Activated CD8-positive, alpha-beta T cell treated with anti-CD3 and anti-CD28 coated beads for 36 hours (primary cell): ENCODE data around the gene TNFAIP1. TPM values are rescaled to one million over a fixed set of nuclear protein-coding genes. Genes with fewer than 3 reads are reported as not detected.
"Not testable (repeated sequence)": the region's sequence is repeated elsewhere in the genome, so short reads cannot be mapped to it uniquely, and the experiment has no call there.

Source experiments
- ATAC-seq: fragments of 200-7000 bp; cut with Tn5 transposase; one replicate; pipeline ENCODE4 v1.10.0; 2021; ENCODE audit warnings: mild to moderate bottlenecking, moderate library complexity
- CTCF ChIA-PET: fragments of 350-600 bp; sonication (Branson Sonifier 250); formaldehyde crosslinking; loops from one replicate; lab custom pipeline; 2021; ENCODE audit warnings: antibody characterized with exemption; lab: Charles Lee
- POLR2A ChIA-PET: fragments of 350-600 bp; sonication (Branson Sonifier 250); formaldehyde crosslinking; loops from one replicate; lab custom pipeline; 2021; ENCODE audit warnings: antibody characterized with exemption; lab: Charles Lee
- DNase-seq: peaks from one replicate; pipeline ENCODE4 v3.0.0-alpha.2; 2020
- H3K27ac Mint-ChIP-seq: one replicate; pipeline ENCODE4 v1.8.0; 2021; ENCODE audit warnings: mild to moderate bottlenecking, mixed read lengths
- H3K27me3 Mint-ChIP-seq: one replicate; pipeline ENCODE4 v1.8.0; 2021; ENCODE audit warnings: mixed read lengths
- H3K36me3 Mint-ChIP-seq: one replicate; pipeline ENCODE4 v1.8.0; 2021; ENCODE audit warnings: low read depth, mixed read lengths
- H3K4me1 Mint-ChIP-seq: one replicate; pipeline ENCODE4 v1.8.0; 2021; ENCODE audit warnings: low read depth, mixed read lengths
- H3K4me3 Mint-ChIP-seq: one replicate; pipeline ENCODE4 v1.8.0; 2021; ENCODE audit warnings: mild to moderate bottlenecking, moderate library complexity, mixed read lengths
- H3K9me3 Mint-ChIP-seq: one replicate; pipeline ENCODE4 v1.8.0; 2021; ENCODE audit warnings: mixed read lengths
- intact Hi-C: fragments of 100-400 bp; cut with micrococcal nuclease; formaldehyde crosslinking; loops from one replicate; pipeline ENCODE4 v1.10.0; 2022
- total RNA-seq, 2 experiments: library from RNA; stranded (reverse); gene quantifications; one replicate each; pipeline ENCODE4 v1.2.3, GENCODE V29; 2021
- TF ChIP-seq, protein P1 (sequence below): fragments of 200-600 bp; IDR thresholded peaks from one replicate; pipeline ENCODE4 v1.8.0; 2022; ENCODE audit warnings: antibody characterized with exemption, mild to moderate bottlenecking

Gene TNFAIP1, protein sequence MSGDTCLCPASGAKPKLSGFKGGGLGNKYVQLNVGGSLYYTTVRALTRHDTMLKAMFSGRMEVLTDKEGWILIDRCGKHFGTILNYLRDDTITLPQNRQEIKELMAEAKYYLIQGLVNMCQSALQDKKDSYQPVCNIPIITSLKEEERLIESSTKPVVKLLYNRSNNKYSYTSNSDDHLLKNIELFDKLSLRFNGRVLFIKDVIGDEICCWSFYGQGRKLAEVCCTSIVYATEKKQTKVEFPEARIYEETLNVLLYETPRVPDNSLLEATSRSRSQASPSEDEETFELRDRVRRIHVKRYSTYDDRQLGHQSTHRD
- total RNA-seq = 10 to 100 TPM; 19.5 to 20.9 TPM

GRCh38 chr17:28335201-28335958 is at the start of gene TNFAIP1, which contains the start of gene IFT20:
TNFAIP1 (plus strand) TSS chr17:28335761; CDS start chr17:28339522, 3,761 bp downstream.
IFT20 (minus strand) TSS chr17:28335472; CDS start chr17:28331985, 3,487 bp downstream.
- peak; percentile 99 for DNase-seq
- no peaks in the 10 kb centered on the region for H3K27me3 Mint-ChIP-seq
- H3K36me3 Mint-ChIP-seq = no peaks in the 10 kb centered on the region
- no peaks in the 10 kb centered on the region for H3K9me3 Mint-ChIP-seq
- ChIA-PET CTCF (interaction anchor here (0.8 to 2.7 kb wide), 9 partner anchors 10 to 530 kb away, joined by 3 to 19 read pairs (median 7); partner anchors contain the start of genes POLDIP2 and TMEM97), POLR2A (interaction anchor here (0.8 to 3.6 kb wide), 10 partner anchors 10 to 218 kb away, joined by 3 to 29 read pairs (median 4); partner anchors contain the start of genes POLDIP2, SEBOX and TMEM97)
- intact Hi-C loops = no loop called here
- H3K4me1 Mint-ChIP-seq = peaks cover 31% of the 10 kb centered on the region
- TF ChIP-seq, protein P1, sequence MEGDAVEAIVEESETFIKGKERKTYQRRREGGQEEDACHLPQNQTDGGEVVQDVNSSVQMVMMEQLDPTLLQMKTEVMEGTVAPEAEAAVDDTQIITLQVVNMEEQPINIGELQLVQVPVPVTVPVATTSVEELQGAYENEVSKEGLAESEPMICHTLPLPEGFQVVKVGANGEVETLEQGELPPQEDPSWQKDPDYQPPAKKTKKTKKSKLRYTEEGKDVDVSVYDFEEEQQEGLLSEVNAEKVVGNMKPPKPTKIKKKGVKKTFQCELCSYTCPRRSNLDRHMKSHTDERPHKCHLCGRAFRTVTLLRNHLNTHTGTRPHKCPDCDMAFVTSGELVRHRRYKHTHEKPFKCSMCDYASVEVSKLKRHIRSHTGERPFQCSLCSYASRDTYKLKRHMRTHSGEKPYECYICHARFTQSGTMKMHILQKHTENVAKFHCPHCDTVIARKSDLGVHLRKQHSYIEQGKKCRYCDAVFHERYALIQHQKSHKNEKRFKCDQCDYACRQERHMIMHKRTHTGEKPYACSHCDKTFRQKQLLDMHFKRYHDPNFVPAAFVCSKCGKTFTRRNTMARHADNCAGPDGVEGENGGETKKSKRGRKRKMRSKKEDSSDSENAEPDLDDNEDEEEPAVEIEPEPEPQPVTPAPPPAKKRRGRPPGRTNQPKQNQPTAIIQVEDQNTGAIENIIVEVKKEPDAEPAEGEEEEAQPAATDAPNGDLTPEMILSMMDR = no peak
- ATAC-seq = peak; percentile 98
- peak within 1 kb of the TSS; percentile 80 for H3K27ac Mint-ChIP-seq
- H3K4me3 Mint-ChIP-seq = peak within 1 kb of the TSS; percentile 84

GRCh38 chr17:28285965-28286364 is 49.6 kb upstream of the TNFAIP1 start:
- DNase-seq (no peak), ATAC-seq (no peak)
- Mint-ChIP-seq H3K9me3 (no peaks in the 10 kb centered on the region), H3K27ac (no peak overlapping the region), H3K4me1 (no peaks in the 10 kb centered on the region), H3K36me3 (no peaks in the 10 kb centered on the region), H3K4me3 (no peak overlapping the region), H3K27me3 (peaks cover 3% of the 10 kb centered on the region)
- POLR2A ChIA-PET = interaction anchor here (1.7 kb wide), 1 partner anchor 33 kb away, joined by 4 read pairs; the partner anchor contains the start of gene TMEM97
- CTCF ChIA-PET = interaction anchor here (1.2 kb wide), 1 partner anchor 130 kb away, joined by 4 read pairs; no protein-coding TSS in a partner anchor
- intact Hi-C loops = no loop called here
- TF ChIP-seq, protein P1 = no peak

GRCh38 chr17:28290703-28291102 is 44.9 kb upstream of the TNFAIP1 start:
- Mint-ChIP-seq H3K4me3 (no peak overlapping the region), H3K4me1 (peaks cover 2% of the 10 kb centered on the region), H3K9me3 (no peaks in the 10 kb centered on the region), H3K27me3 (peaks cover 13% of the 10 kb centered on the region), H3K27ac (no peak overlapping the region), H3K36me3 (no peaks in the 10 kb centered on the region)
- DNase-seq = no peak
- no peak for ATAC-seq
- TF ChIP-seq, protein P1 = no peak
- intact Hi-C loops = no loop called here
- CTCF ChIA-PET = interaction anchor here (0.8 kb wide), 1 partner anchor 10 kb away, joined by 4 read pairs; no protein-coding TSS in a partner anchor
- POLR2A ChIA-PET = no interaction called here

DNA sequence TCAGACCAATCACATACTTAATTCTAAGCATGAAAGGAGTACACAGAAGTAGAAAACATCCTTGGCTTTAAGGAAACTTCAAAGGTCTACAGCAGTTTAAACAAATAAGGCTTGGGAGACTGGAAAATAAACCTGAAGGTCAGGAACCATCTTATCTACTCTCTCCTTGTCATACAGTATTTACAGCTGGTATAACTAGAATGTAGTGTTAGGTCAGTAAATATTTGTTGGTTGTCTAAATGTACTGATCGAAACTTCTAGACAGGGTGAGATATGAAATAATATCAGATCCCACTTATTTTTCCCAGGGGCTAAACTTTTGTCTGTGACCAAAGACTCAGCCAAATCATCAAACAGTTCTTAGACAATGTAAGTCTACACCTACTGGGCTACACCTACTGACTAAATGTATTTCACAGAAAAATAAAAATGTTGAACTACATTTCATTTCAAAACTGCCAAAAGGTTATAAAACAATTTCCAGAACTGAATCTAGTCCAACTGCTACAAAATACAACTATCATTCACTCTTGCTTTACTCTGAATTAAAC is 43.7 kb upstream of the TNFAIP1 start:
- ChIA-PET CTCF (no interaction called here), POLR2A (no interaction called here)
- TF ChIP-seq, protein P1 = no peak
- Mint-ChIP-seq H3K4me3 (no peak overlapping the region), H3K27ac (no peak overlapping the region), H3K36me3 (no peaks in the 10 kb centered on the region), H3K27me3 (peaks cover 13% of the 10 kb centered on the region), H3K9me3 (no peaks in the 10 kb centered on the region), H3K4me1 (peaks cover 14% of the 10 kb centered on the region)
- intact Hi-C loops = no loop called here
- no peak for DNase-seq
- ATAC-seq = no peak

- H3K27ac Mint-ChIP-seq, H3K9me3 Mint-ChIP-seq, H3K36me3 Mint-ChIP-seq, CTCF ChIA-PET, H3K4me3 Mint-ChIP-seq, intact Hi-C loops, POLR2A ChIA-PET, DNase-seq, ATAC-seq: not testable (repeated sequence)
- peaks cover 14% of the 10 kb centered on the region for H3K4me1 Mint-ChIP-seq
- H3K27me3 Mint-ChIP-seq = peaks cover 13% of the 10 kb centered on the region
These were observed 42.7 kb upstream of the TNFAIP1 start for GRCh38 chr17:28292878-28293277.
